ENCODE results near the gene PBX2. TPM values are rescaled to one million over a fixed set of nuclear protein-coding genes. Genes with fewer than 3 reads are reported as not detected.
A peak's percentile ranks its signal among the peaks of the same experiment; 100 is the strongest.

Gene PBX2
- total and polyA plus RNA-seq, 10 of the 15 experiments (the other 5 are each of a cell fraction or from before 2014, with no cell fraction given): 0.84 to 66.5 (median 20.6) TPM

GRCh38 chr6:32192608-32193039, 2.6 kb upstream of the PBX2 start, which contains the start of gene GPSM3 (continued):
- TF ChIP-seq ZNF622 (IDR thresholded peaks at IDR 0.05) (no peak), PAX5 (IDR thresholded peaks at IDR 0.05; ENCODE audit: borderline replicate concordance, low read depth, low read length) (0 out of 2 replicates have a peak, but pooled peaks have one; percentile 24), IKZF2 (IDR thresholded peaks at IDR 0.05) (peak; percentile 87 to 88), EGR1 (IDR thresholded peaks at IDR 0.05; ENCODE audit: borderline replicate concordance in 1 of 2, low read depth in 2 of 2, low read length in 2 of 2) (no peak; a peak in 1 of 3 replicates), SIX5 (IDR thresholded peaks at IDR 0.05; ENCODE audit: low read depth, low read length, severe bottlenecking) (no peak), ATF2 (IDR thresholded peaks at IDR 0.05; ENCODE audit: low read length) (no peak), NKRF (conservative IDR thresholded peaks at IDR 0.05) (0 out of 2 replicates have a peak, but pooled peaks have one; percentile 63), EED (IDR thresholded peaks at IDR 0.05; ENCODE audit: low read depth) (peak; percentile 86), JUNB (IDR thresholded peaks at IDR 0.05) (no peak), SMAD5 (IDR thresholded peaks at IDR 0.05; ENCODE audit: low read depth) (peak; percentile 59; the same call in 1 of the 2 replicates), POU2F2 (IDR thresholded peaks at IDR 0.05; ENCODE audit: borderline replicate concordance, low read depth, low read length) (peak; percentile 58; the same call in 1 of the 3 replicates)
- TF ChIP-seq, protein P1, sequence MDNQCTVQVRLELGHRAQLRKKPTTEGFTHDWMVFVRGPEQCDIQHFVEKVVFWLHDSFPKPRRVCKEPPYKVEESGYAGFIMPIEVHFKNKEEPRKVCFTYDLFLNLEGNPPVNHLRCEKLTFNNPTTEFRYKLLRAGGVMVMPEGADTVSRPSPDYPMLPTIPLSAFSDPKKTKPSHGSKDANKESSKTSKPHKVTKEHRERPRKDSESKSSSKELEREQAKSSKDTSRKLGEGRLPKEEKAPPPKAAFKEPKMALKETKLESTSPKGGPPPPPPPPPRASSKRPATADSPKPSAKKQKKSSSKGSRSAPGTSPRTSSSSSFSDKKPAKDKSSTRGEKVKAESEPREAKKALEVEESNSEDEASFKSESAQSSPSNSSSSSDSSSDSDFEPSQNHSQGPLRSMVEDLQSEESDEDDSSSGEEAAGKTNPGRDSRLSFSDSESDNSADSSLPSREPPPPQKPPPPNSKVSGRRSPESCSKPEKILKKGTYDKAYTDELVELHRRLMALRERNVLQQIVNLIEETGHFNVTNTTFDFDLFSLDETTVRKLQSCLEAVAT (IDR thresholded peaks at IDR 0.05): peak; percentile 9; the same call in 1 of the 2 replicates
- TF ChIP-seq, protein P2, sequence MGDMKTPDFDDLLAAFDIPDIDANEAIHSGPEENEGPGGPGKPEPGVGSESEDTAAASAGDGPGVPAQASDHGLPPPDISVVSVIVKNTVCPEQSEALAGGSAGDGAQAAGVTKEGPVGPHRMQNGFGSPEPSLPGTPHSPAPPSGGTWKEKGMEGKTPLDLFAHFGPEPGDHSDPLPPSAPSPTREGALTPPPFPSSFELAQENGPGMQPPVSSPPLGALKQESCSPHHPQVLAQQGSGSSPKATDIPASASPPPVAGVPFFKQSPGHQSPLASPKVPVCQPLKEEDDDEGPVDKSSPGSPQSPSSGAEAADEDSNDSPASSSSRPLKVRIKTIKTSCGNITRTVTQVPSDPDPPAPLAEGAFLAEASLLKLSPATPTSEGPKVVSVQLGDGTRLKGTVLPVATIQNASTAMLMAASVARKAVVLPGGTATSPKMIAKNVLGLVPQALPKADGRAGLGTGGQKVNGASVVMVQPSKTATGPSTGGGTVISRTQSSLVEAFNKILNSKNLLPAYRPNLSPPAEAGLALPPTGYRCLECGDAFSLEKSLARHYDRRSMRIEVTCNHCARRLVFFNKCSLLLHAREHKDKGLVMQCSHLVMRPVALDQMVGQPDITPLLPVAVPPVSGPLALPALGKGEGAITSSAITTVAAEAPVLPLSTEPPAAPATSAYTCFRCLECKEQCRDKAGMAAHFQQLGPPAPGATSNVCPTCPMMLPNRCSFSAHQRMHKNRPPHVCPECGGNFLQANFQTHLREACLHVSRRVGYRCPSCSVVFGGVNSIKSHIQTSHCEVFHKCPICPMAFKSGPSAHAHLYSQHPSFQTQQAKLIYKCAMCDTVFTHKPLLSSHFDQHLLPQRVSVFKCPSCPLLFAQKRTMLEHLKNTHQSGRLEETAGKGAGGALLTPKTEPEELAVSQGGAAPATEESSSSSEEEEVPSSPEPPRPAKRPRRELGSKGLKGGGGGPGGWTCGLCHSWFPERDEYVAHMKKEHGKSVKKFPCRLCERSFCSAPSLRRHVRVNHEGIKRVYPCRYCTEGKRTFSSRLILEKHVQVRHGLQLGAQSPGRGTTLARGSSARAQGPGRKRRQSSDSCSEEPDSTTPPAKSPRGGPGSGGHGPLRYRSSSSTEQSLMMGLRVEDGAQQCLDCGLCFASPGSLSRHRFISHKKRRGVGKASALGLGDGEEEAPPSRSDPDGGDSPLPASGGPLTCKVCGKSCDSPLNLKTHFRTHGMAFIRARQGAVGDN (IDR thresholded peaks at IDR 0.05): peak; percentile 52
